Glomerular endothelial cell (primary cell): ENCODE measurements around the gene MDM1. TPM values are rescaled to one million over a fixed set of nuclear protein-coding genes. Genes with fewer than 3 reads are reported as not detected.
A peak's percentile ranks its signal among the peaks of the same experiment; 100 is the strongest.

Experiments used
- DNase-seq: peaks from one replicate; pipeline ENCODE4 v3.0.0-alpha.2; 2011; ENCODE audit warnings: low read depth, low spot score; ENCODE audit errors: extremely low read depth
- total RNA-seq: library from RNA; depleted of rRNA; stranded (reverse); fragments of >200 nt; gene quantifications from 2 replicates; pipeline ENCODE4 v1.2.3, GENCODE V29; 2015

The MDM1 gene
- total RNA-seq, 1 donor from 2014 or later, result 10.9 TPM

GRCh38 chr12:68324531-68324930 lies 7.6 kb downstream of the MDM1 start:
- no peak for DNase-seq

- no peak for DNase-seq
Measured at GRCh38 chr12:68321140-68321539, 11.0 kb downstream of the MDM1 start.

DNA sequence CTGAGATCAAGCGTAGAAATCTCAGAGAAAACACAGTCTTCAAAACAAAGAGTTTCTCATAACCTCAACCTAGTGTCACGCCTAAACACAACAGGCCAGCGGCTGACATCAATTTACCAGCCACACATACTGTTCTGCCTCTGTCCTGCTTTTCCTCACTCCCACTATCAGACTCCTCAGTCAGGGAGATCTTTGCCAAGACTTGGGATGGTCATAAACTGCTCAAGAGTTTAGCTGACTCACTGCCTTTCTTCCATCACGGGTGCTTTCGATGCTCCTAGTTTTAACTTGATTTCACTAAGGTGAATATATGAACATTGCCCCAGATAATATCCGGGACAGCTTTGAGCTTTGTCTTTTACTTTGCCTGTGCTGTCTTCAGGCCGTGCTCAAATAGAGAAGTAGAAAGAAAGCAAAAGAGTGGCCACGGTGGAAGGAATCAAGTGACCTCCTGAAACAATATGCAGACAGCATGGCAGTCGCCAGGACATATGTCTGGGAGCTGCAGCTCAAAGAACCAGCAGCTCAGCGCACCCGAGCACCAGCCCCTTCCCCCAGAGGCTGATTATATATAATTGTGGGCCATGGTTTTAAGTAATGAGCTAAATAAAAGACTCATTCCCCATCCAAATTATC lies 12.1 kb downstream of the MDM1 start:
- no peak for DNase-seq

GRCh38 chr12:68317047-68317667 lies 15.0 kb downstream of the MDM1 start:
- DNase-seq, result no peak

DNA sequence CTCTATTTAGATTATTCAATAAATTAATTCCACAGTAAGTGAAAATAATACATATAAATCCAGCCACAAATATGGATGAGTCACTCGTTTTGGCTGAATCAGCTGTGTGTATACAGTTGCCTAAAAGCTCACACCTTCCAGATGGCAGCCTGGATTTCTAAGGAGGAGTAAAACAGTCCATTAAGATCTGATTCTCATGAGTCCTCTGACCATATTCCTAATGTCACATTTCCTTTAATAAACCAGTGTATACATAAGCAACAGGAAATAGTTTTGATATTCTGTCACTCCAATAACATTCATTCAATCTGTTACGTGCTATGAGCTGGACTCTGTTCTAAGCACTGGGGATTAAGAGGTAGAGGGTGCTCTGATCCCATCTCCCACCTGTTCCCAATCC lies 21.8 kb downstream of the MDM1 start:
- DNase-seq, result peak; percentile 45

GRCh38 chr12:68306564-68306963 lies 25.6 kb downstream of the MDM1 start:
- no peak for DNase-seq

DNA sequence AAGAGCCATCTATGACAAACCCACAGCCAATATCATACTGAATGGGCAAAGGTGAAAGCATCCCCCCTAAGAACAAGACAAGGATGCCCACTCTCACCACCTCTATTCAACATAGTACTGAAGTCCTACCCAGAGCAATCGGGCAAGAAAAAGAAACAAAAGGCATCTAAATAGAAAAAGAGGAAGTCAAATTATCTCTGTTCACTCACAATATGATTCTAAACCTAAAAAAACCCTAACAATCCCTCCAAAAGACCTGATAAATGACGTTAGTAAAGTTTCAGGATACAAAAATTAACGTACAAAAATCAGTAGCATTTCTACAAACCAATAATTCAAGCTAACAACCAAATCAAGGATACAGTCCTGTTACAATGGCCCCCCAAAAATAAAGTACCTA lies 26.9 kb downstream of the MDM1 start:
- DNase-seq, result no peak

- peak; percentile 31 for DNase-seq
Measured at GRCh38 chr12:68304626-68305025, 27.5 kb downstream of the MDM1 start.

- no peak for DNase-seq
Measured at GRCh38 chr12:68303850-68304249, 28.3 kb downstream of the MDM1 start.

DNA sequence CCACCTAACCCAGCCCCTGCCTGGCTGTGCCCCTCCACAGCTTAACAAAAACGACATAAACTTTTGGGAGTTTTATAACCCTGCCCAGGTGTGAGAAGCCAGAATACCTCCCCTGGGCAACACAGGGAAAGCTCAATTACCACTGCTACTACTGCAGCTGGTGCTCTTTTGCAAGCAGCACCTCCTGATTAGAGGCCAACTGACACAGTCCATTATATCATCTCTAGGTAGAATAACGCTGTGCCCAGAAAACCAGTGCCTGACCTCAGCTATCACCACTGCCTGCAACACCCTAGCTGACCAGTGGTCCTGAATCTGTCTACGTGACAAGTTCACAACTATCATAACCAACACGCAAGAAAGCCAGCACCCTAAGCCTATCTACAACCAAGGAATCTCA lies 34.2 kb downstream of the MDM1 start:
- DNase-seq, result no peak

DNA sequence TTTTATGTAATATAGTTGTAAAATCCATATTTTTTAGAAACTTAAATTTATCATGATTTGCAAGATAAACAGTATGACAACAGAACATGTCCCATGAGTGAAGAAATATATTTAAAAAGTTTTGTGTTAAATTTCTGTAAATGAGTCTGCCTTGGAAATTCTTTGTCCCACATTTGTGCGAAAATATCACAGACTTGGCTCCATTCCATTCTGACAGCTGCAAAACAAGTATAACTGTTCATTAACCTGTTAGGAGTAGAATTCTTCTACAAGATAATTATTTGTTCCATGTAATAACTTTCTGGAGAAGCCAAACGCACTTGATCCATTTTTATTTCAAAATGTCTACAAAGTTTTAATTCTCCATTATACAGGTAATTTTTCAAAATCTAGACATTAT lies 37.9 kb downstream of the MDM1 start:
- DNase-seq, result no peak

- DNase-seq, result no peak
Measured at GRCh38 chr12:68293347-68293746, 38.8 kb downstream of the MDM1 start.

- DNase-seq, result no peak
Measured at GRCh38 chr12:68292151-68292943, 39.8 kb downstream of the MDM1 start.

DNA sequence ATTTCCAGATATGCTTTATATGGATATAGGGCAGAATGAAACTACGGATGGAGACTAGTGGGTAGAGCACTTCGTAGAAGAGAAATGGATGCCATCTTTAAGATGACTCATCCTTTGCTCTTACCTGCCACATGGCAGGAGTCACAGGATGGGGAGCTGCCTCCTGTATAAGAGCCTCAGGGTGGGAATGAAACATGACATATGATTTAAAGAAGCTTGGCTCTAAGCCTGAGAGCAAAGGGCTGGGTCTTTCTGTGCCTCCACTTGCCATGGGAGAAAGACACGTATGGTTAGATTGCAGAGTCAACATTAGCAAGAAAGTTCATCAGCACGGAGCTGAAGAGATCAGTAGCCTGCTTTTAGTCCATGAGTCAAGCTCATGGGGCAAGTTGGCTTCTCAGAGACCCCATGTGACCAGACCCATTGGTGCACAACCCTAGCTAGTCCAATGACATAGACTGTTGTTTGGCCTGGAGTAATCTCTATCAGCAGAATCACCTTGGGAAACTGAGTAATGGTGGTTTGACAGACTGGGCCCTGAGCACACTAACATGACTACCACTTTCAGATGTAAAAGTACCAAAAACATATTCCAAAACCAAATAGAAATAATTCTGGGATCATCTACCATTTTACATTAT lies 40.6 kb downstream of the MDM1 start:
- no peak for DNase-seq

- DNase-seq, result no peak
Measured at GRCh38 chr12:68290126-68290525, 42.0 kb downstream of the MDM1 start.

DNA sequence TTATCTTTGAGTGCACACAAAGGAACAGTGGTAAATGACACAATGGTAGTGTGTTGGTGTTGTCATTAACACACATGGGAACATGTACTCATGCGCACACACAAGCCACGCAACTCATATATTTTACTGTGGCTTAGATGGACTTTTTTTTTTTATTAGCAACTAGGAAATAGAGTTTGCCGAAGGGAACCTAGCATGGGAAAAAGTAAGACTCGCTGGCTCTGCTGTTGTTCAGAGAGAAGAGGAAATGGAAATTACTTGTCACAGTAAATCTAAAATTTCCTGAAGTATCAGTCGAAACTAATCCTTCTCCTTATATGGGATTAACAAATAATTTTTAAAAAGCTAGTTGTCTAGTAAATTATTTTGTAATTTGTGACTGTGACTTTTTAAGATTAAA lies 45.1 kb downstream of the MDM1 start:
- DNase-seq, result no peak

DNA sequence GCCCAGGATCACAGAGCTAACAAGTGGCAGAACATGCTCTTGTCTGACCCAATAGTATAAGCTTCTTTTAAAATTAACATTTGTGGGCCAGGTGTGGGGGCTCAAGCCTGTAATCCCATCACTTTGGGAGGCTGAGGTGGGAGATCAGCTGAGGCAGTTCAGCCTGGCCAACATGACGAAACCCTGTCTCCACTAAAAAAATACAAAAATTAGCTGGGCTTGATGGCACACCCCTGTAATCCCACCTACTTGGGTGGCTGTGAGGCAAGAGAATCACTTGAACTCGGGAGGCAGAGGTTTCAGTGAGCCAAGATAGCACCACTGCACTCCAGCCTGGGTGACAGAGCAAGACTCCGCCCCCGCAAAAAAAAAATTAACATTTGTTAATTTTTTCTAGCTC lies 45.8 kb downstream of the MDM1 start:
- DNase-seq, result no peak

DNA sequence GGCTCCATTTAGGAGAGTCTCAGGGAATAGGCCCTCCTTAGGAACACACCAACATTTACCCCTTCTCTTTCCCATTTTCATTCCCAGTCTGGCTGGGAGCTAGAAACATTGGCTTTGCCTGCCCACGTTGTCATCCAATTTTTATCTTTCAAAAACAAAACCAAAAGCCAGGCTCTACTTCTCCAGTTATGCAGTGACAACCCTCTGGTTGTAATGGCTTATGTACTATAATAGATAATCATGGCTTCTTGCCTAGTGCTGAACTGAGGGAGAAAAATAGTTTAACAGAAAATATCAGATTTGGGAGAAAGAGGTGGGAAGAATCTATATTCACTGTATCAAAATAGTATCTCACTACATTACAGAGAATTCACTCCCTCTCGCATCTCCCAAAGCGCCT lies 46.6 kb downstream of the MDM1 start:
- DNase-seq, result no peak

DNA sequence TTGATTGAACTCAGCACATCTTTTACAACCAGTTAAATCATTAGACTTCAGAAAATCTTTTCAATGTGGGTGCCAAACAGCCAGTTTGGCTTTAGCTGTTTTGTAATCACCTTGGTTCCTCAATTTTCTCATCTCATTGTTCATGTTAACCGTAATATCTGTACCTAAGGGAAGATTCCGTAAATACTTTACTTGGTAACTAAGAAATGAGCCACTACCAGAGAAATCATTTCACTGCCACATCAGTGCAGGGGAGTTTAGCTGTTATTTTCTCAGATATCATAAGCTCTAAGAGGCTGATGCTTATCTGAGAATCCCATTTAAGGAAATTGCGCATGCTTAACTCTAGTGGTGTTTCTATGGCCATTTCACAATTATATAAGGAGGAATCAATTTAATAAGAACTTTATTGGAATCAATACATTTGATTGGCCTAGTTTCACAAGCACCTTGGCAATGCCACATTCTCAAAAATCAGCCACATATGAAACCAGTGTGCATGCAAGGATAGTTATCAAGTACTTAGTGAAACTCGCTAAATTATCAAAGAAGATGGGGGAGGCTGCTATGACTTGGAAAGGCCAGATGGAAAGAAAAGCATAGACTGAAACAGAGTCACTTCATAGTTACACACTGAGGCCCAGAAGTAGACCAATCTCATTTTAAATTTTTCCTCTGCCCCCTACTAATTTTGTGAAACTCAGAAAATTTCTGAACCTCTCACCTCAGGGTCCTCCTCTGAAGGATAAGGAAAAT lies 50.7 kb downstream of the MDM1 start:
- no peak for DNase-seq

GRCh38 chr12:68280240-68280639 lies 51.9 kb downstream of the MDM1 start:
- DNase-seq, result no peak
